IPS DF 19.7 (cell line): ENCODE results near the gene TJP1.
"Not testable (repeated sequence)": the region's sequence is repeated elsewhere in the genome, so short reads cannot be mapped to it uniquely, and the experiment has no call there.

Source experiments
- DNase-seq: peaks from one replicate; pipeline ENCODE4 v3.0.0-alpha.2; 2013; ENCODE audit warnings: low read depth, low spot score

The TJP1 gene

GRCh38 chr15:29799859-29800258 lies 22.4 kb downstream of the TJP1 start:
- no peak for DNase-seq

GRCh38 chr15:29795610-29796009 lies 26.7 kb downstream of the TJP1 start:
- DNase-seq: no peak

GRCh38 chr15:29792426-29793159 lies 29.7 kb downstream of the TJP1 start:
- DNase-seq: no peak

- no peak for DNase-seq
These were observed 31.7 kb downstream of the TJP1 start for GRCh38 chr15:29790607-29791006.

- no peak for DNase-seq
These were observed 32.4 kb downstream of the TJP1 start for GRCh38 chr15:29789871-29790270.

- DNase-seq: no peak
These were observed 33.7 kb downstream of the TJP1 start for GRCh38 chr15:29788433-29789034.

GRCh38 chr15:29787767-29788166 lies 34.5 kb downstream of the TJP1 start:
- no peak for DNase-seq

GRCh38 chr15:29785642-29786041 lies 36.6 kb downstream of the TJP1 start:
- no peak for DNase-seq

- no peak for DNase-seq
These were observed 37.1 kb downstream of the TJP1 start for GRCh38 chr15:29785136-29785535.

- no peak for DNase-seq
These were observed 37.9 kb downstream of the TJP1 start for GRCh38 chr15:29784413-29784812.

GRCh38 chr15:29782816-29783215 lies 39.5 kb downstream of the TJP1 start:
- not testable (repeated sequence) for DNase-seq

GRCh38 chr15:29778382-29778781 lies 43.9 kb downstream of the TJP1 start:
- no peak for DNase-seq

GRCh38 chr15:29776859-29777258 lies 45.4 kb downstream of the TJP1 start:
- no peak for DNase-seq

GRCh38 chr15:29774900-29775299 lies 47.4 kb downstream of the TJP1 start:
- DNase-seq: no peak

GRCh38 chr15:29773816-29774215 lies 48.5 kb downstream of the TJP1 start:
- no peak for DNase-seq

GRCh38 chr15:29773000-29773399 lies 49.3 kb downstream of the TJP1 start:
- no peak for DNase-seq

GRCh38 chr15:29770796-29771195 lies 51.5 kb downstream of the TJP1 start:
- no peak for DNase-seq

GRCh38 chr15:29765898-29766527 lies 56.3 kb downstream of the TJP1 start:
- DNase-seq: no peak

- no peak for DNase-seq
These were observed 56.9 kb downstream of the TJP1 start for GRCh38 chr15:29765234-29765841.

GRCh38 chr15:29759596-29759995 lies 62.7 kb downstream of the TJP1 start:
- no peak for DNase-seq

GRCh38 chr15:29756358-29757267 lies 65.7 kb downstream of the TJP1 start:
- no peak for DNase-seq
